Mucosa of descending colon (tissue), 3 donors: ENCODE measurements around the gene SLC39A1. TPM values are rescaled to one million over a fixed set of nuclear protein-coding genes. Genes with fewer than 3 reads are reported as not detected.

Experiments
- ATAC-seq: fragments of 200-7000 bp; cut with Tn5 transposase; one replicate; pipeline ENCODE4 v1.9.1; 2020; ENCODE audit warnings: mild to moderate bottlenecking, moderate library complexity
- DNase-seq, 3 donors: peaks; one replicate each; pipeline ENCODE4 v3.0.0-alpha.2; 2020
- H3K36me3 ChIP-seq: fragments of 200-600 bp; one replicate; pipeline ENCODE4 v1.8.0; 2021; ENCODE audit warnings: low read depth, mild to moderate bottlenecking
- H3K4me1 ChIP-seq: fragments of 200-600 bp; one replicate; pipeline ENCODE4 v1.8.0; 2021; ENCODE audit warnings: low read depth, mild to moderate bottlenecking
- H3K4me3 ChIP-seq: fragments of 200-600 bp; one replicate; pipeline ENCODE4 v1.8.0; 2021; ENCODE audit warnings: mild to moderate bottlenecking
- H3K9me3 ChIP-seq: fragments of 200-600 bp; one replicate; pipeline ENCODE4 v1.8.0; 2021; ENCODE audit warnings: mild to moderate bottlenecking
- intact Hi-C, 2 donors: fragments of 100-400 bp; cut with DNase I in 1 of 2; cut with micrococcal nuclease in 1 of 2; formaldehyde crosslinking; loops; one replicate each; pipeline versions ENCODE4 v1.11.0 to v1.11.1; 2022; cut with DNase I, micrococcal nuclease
- total RNA-seq, 3 donors: library from RNA; stranded (reverse); fragmentation: NEBNext Ultra II Directional in 2 of 3; extraction: Animal tissue kit (Norgen Biotek cat#: 25700) in 2 of 3; gene quantifications; one replicate each; pipeline versions ENCODE4 v1.2.1 to v1.2.4, GENCODE V29; 2021 to 2023
- TF ChIP-seq, protein P1 (sequence below): fragments of 200-600 bp; IDR thresholded peaks from one replicate; pipeline ENCODE4 v1.8.0; 2022; ENCODE audit warnings: antibody characterized with exemption, mild to moderate bottlenecking
- donor health status: DM: no; HTN: no; CAD: no; lungs with moderate emphysema.
- donor health status: DM: no; HTN: no; CAD: no.
- donor health status: DM: no; HTN: yes; CAD: no.

SLC39A1 gene
- total RNA-seq, 3 donors from 2014 or later, result 66.7 to 74.7 (median 66.7) TPM

DNA sequence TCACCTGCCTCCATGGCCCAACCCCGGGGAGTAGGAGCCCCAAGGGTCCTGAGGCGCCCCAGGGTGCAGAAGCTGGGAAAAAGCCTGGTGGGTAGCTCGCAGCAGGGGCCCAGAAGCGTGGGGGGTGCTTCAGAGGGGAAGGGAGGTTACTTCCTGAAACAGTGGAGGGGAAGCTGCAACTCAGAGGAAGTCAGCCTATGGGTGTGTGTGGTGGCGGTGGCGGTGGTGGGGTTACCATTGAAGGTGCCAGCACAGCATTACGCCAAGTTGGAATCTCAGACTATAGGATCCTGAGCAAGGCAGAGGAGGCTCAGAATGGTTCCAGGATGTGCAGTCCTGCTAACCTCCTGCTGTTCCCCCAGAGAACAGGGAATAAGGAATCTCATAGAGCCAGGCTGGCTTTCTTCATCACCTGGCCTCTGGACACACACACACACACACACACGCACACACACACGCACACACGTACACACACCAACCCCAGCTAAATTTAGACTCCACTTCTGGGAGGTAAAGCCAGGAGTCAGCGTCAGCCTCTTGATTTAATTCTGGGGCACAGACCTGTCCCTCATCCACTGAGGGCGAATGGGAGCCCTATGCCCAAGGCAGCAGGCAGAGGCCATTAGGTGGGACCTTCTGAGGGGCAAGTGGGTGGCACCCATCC, 18.1 kb downstream of the SLC39A1 start:
- DNase-seq, result peak; percentile 66 to 86 (median 69)
- ATAC-seq, result peak; percentile 49
- Histone ChIP-seq H3K36me3 (no peaks in the 10 kb centered on the region), H3K9me3 (no peaks in the 10 kb centered on the region), H3K4me3 (peak overlapping the region; percentile 87), H3K4me1 (peaks cover 13% of the 10 kb centered on the region)
- TF ChIP-seq, protein P1, sequence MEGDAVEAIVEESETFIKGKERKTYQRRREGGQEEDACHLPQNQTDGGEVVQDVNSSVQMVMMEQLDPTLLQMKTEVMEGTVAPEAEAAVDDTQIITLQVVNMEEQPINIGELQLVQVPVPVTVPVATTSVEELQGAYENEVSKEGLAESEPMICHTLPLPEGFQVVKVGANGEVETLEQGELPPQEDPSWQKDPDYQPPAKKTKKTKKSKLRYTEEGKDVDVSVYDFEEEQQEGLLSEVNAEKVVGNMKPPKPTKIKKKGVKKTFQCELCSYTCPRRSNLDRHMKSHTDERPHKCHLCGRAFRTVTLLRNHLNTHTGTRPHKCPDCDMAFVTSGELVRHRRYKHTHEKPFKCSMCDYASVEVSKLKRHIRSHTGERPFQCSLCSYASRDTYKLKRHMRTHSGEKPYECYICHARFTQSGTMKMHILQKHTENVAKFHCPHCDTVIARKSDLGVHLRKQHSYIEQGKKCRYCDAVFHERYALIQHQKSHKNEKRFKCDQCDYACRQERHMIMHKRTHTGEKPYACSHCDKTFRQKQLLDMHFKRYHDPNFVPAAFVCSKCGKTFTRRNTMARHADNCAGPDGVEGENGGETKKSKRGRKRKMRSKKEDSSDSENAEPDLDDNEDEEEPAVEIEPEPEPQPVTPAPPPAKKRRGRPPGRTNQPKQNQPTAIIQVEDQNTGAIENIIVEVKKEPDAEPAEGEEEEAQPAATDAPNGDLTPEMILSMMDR, result no peak
- intact Hi-C loops, result loop anchor here in 1 of 2 donors (10.0 kb wide), 2 partner anchors 120 to 150 kb away; no protein-coding TSS in a partner anchor

GRCh38 chr1:153944827-153945117, 18.6 kb downstream of the SLC39A1 start:
- DNase-seq, result peak in 1 of 3 donors; percentile 26
- TF ChIP-seq, protein P1, result no peak
- intact Hi-C loops, result loop anchor here in 1 of 2 donors (10.0 kb wide), 2 partner anchors 120 to 150 kb away; no protein-coding TSS in a partner anchor
- no peak for ATAC-seq
- H3K4me3 ChIP-seq, result no peak overlapping the region
- H3K4me1 ChIP-seq, result peaks cover 13% of the 10 kb centered on the region
- no peaks in the 10 kb centered on the region for H3K9me3 ChIP-seq
- no peaks in the 10 kb centered on the region for H3K36me3 ChIP-seq

DNA sequence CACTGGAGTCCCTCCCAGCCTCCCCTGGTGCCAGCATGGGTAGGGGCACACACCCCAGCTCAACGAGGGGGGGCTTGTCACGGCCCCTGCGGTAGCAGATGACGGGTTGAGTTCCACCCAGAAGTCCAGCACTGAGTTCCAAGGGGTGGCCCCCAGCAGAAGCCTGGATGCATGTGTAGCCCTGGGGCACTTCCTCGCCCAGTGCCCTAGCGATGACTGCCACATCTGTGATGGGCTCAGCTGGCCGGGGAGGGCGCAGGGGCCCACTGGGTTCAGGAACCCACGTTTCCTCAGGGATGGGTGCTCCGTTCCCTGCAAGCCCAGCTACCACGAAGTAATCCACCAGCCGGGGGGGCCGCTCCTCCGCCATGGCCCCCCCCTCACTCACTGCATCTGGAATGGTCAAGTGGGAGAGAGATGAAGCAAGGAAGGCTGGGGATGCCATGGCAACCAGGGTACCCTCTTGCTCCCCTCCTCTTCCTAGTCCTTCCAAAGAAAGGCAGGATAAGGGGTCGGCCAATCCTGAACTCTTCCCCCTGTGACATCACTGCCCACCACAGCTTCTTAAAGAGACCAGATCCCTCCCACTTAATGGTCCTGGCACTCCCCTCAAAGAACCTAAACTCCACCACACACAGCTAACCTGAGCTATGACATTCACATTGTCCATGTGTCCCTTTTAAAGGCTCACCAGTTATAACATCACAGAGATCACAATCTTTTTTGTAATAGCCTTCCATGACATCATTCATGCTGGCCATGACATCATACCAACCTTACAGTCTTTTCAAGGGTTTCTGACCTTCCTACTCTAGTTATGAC, 19.1 kb downstream of the SLC39A1 start:
- intact Hi-C loops, result loop anchor here in 1 of 2 donors (10.0 kb wide), 2 partner anchors 119 to 149 kb away; no protein-coding TSS in a partner anchor
- TF ChIP-seq, protein P1, result no peak
- Histone ChIP-seq H3K36me3 (no peaks in the 10 kb centered on the region), H3K4me1 (peaks cover 13% of the 10 kb centered on the region), H3K9me3 (no peaks in the 10 kb centered on the region), H3K4me3 (no peak overlapping the region)
- ATAC-seq (no peak), DNase-seq (peak in 1 of 3 donors; percentile 41)

DNA sequence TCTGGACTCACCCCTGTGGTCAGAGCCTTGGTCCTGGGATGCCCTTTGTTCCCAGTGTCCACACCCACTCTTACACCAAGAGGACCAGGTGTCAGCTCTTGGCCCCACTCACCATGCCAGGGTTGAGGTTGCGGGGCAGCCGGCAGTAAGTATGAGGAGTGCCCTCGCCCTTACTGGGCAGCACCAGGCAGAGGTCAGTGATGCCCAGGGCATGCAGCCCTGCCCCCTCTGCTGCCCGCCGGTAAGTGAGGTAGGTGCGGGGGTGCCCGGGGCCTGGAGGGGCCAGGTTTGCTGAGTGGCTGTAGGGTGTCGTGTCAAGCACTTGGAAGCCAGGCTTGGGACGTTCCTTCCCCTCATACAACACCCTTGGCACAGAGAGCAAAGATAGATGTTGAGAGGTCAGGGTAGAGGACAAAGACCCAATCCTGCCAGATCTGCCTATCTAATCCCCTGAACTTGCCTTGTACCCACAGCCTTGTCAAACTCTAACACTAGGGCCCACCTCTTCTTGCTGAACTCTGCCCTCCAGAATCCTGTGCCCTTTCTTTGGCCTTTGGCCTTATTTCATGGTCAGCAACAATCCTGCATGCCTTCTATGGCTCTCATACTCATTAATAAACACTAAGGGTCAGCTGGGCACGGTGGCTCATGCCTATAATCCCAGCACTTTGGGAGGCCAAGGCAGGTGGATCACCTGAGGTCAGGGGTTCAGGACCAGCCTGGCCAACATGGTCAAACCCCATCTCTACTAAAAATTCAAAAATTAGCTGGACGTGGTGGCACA, 20.4 kb downstream of the SLC39A1 start:
- H3K36me3 ChIP-seq, result no peaks in the 10 kb centered on the region
- TF ChIP-seq, protein P1, result no peak
- H3K4me1 ChIP-seq, result peaks cover 13% of the 10 kb centered on the region
- intact Hi-C loops, result loop anchor here in 1 of 2 donors (10.0 kb wide), 2 partner anchors 118 to 148 kb away; no protein-coding TSS in a partner anchor
- no peaks in the 10 kb centered on the region for H3K9me3 ChIP-seq
- no peak overlapping the region for H3K4me3 ChIP-seq
- ATAC-seq (no peak), DNase-seq (no peak)
